ENCODE measurements around the gene ASB4.

The ASB4 gene

GRCh38 chr7:95535662-95536061 is 49.9 kb downstream of the ASB4 start:
- no peak overlapping the region for H3K4me3 ChIP-seq (replicated peaks; ENCODE audit: low read depth, low read length)
- DNase-seq (ENCODE audit: low read depth) = no peak
- TF ChIP-seq CTCF (IDR thresholded peaks at IDR 0.05; ENCODE audit: low read length, missing control alignments) = no peak

GRCh38 chr7:95536656-95537311 is 51.0 kb downstream of the ASB4 start:
- no peak for TF ChIP-seq CTCF (IDR thresholded peaks at IDR 0.05; ENCODE audit: low read length, missing control alignments)
- H3K4me3 ChIP-seq (replicated peaks; ENCODE audit: low read depth, low read length) = no peak overlapping the region

GRCh38 chr7:95537468-95537867 is 51.7 kb downstream of the ASB4 start:
- DNase-seq (ENCODE audit: low read depth) = no peak
- no peak for TF ChIP-seq CTCF (IDR thresholded peaks at IDR 0.05; ENCODE audit: low read length, missing control alignments)
- H3K4me3 ChIP-seq (replicated peaks; ENCODE audit: low read depth, low read length) = no peak overlapping the region

More at GRCh38 chr7:95536656-95537311, 51.0 kb downstream of the ASB4 start:
- no peak for DNase-seq (ENCODE audit: low read depth)

- TF ChIP-seq CTCF (IDR thresholded peaks at IDR 0.05; ENCODE audit: low read length, missing control alignments) = no peak
- no peak for DNase-seq (ENCODE audit: low read depth)
- H3K4me3 ChIP-seq (replicated peaks; ENCODE audit: low read depth, low read length) = no peak overlapping the region
Measured at GRCh38 chr7:95539426-95539825, 53.7 kb downstream of the ASB4 start.

GRCh38 chr7:95540366-95540765 is 54.6 kb downstream of the ASB4 start:
- TF ChIP-seq CTCF (IDR thresholded peaks at IDR 0.05; ENCODE audit: low read length, missing control alignments) = no peak
- H3K4me3 ChIP-seq (replicated peaks; ENCODE audit: low read depth, low read length) = no peak overlapping the region
- DNase-seq (ENCODE audit: low read depth) = no peak

DNA sequence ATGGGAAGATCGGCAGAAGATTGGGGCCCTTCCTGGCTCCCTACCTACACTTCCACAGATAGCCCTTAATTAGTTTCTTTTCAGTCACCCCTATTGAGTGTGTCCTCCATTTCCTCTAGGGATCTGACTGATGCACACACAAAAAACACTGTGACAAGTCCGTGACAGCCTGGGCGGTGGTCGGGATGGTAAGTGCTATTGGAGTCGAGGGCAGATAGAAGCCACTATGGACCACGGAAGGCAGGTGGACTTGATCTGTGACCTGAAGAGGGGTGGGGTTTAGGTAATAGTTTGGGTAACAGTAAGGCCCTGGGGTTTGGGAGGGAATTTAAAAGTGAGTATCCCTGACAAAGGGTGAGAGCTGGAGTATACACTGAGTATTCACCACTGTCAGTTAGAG is 57.6 kb downstream of the ASB4 start:
- DNase-seq (ENCODE audit: low read depth) = no peak
- no peak overlapping the region for H3K4me3 ChIP-seq (replicated peaks; ENCODE audit: low read depth, low read length)
- TF ChIP-seq CTCF (IDR thresholded peaks at IDR 0.05; ENCODE audit: low read length, missing control alignments) = no peak

- no peak overlapping the region for H3K4me3 ChIP-seq (replicated peaks; ENCODE audit: low read depth, low read length)
- no peak for TF ChIP-seq CTCF (IDR thresholded peaks at IDR 0.05; ENCODE audit: low read length, missing control alignments)
- no peak for DNase-seq (ENCODE audit: low read depth)
Measured at GRCh38 chr7:95544171-95544570, 58.4 kb downstream of the ASB4 start.
